CD14-positive monocyte (primary cell): Measurements from ENCODE around the gene TCP11L1. TPM values are rescaled to one million over a fixed set of nuclear protein-coding genes. Genes with fewer than 3 reads are reported as not detected.

Experiments
- DNase-seq, 3 donors: peaks; one replicate each; pipeline ENCODE4 v3.0.0-alpha.2; 2011 to 2022
- H2AFZ ChIP-seq: 2 replicates; pipeline ENCODE4 v1.6.0; 2012; ENCODE audit warnings: mild to moderate bottlenecking, low read depth, low read length, inconsistent platforms; ENCODE audit not compliant: insufficient read depth, poor library complexity, severe bottlenecking
- H3K27ac ChIP-seq, 2 donors: 1 replicate in 1 of 2; 2 replicates in 1 of 2; pipeline ENCODE4 v1.5.1; 2012 to 2013; ENCODE audit warnings: low read length in 2 of 2, control low read depth in 1 of 2, inconsistent platforms in 1 of 2, low read depth in 1 of 2, mild to moderate bottlenecking in 1 of 2
- H3K27me3 ChIP-seq, 2 donors: one replicate each; pipeline versions ENCODE4 v1.6.0 to v1.6.1; 2011 to 2013; ENCODE audit warnings: low read length in 2 of 2; ENCODE audit not compliant: control insufficient read depth in 2 of 2, insufficient read depth in 2 of 2
- H3K36me3 ChIP-seq, 2 donors: replicated peaks in 1 of 2; 1 replicate in 1 of 2; 2 replicates in 1 of 2; pipeline versions ENCODE4 v1.5.1 to v1.6.1; 2012 to 2013; ENCODE audit warnings: low read length in 2 of 2, control low read depth in 1 of 2, inconsistent platforms in 1 of 2, mild to moderate bottlenecking in 1 of 2; ENCODE audit not compliant: insufficient read depth in 2 of 2, control insufficient read depth in 1 of 2
- H3K4me1 ChIP-seq, 2 donors: 1 replicate in 1 of 2; 2 replicates in 1 of 2; pipeline versions ENCODE4 v1.5.1 to v1.6.1; 2012 to 2013; ENCODE audit warnings: low read length in 2 of 2, control low read depth in 1 of 2, inconsistent platforms in 1 of 2, mild to moderate bottlenecking in 1 of 2, moderate library complexity in 1 of 2; ENCODE audit not compliant: insufficient read depth in 2 of 2, control insufficient read depth in 1 of 2
- H3K4me2 ChIP-seq: replicated peaks from 2 replicates; pipeline ENCODE3; 2012; ENCODE audit warnings: low read length, moderate library complexity, mild to moderate bottlenecking; ENCODE audit not compliant: poor library complexity, severe bottlenecking; ENCODE audit errors: extremely low read depth
- H3K4me3 ChIP-seq, 3 experiments: fragments of 200-600 bp in 1 of 3; sonication (generic) in 1 of 3; replicated peaks in 1 of 3; 1 replicate in 2 of 3; 2 replicates in 1 of 3; pipeline ENCODE4 v1.5.1; 2011 to 2013; ENCODE audit warnings: low read length in 3 of 3, mild to moderate bottlenecking in 3 of 3, control low read depth in 2 of 3, low read depth in 2 of 3, inconsistent platforms in 1 of 3, moderate library complexity in 1 of 3
- H3K79me2 ChIP-seq: 2 replicates; pipeline ENCODE4 v1.6.0; 2012; ENCODE audit warnings: mild to moderate bottlenecking, control low read depth, inconsistent platforms, low read length, moderate library complexity; ENCODE audit not compliant: insufficient read depth
- H3K9ac ChIP-seq: 2 replicates; pipeline ENCODE4 v1.6.0; 2017; ENCODE audit warnings: low read length, mild to moderate bottlenecking; ENCODE audit not compliant: insufficient read depth, poor library complexity, severe bottlenecking
- H3K9me3 ChIP-seq, 2 donors: replicated peaks in 1 of 2; 1 replicate in 1 of 2; 2 replicates in 1 of 2; pipeline versions ENCODE4 v1.5.1 to v1.6.1; 2012 to 2013; ENCODE audit warnings: low read length in 2 of 2, control low read depth in 1 of 2; ENCODE audit not compliant: control insufficient read depth in 1 of 2, insufficient read depth in 1 of 2
- H4K20me1 ChIP-seq: 2 replicates; pipeline ENCODE4 v1.6.0; 2012; ENCODE audit warnings: mild to moderate bottlenecking, low read length, control low read depth, moderate library complexity; ENCODE audit not compliant: insufficient read depth
- H3K27ac Mint-ChIP-seq, 7 donors: one replicate each; pipeline ENCODE4 v1.8.0; 2020; ENCODE audit warnings: mild to moderate bottlenecking in 7 of 7, mixed read lengths in 7 of 7, moderate library complexity in 6 of 7, inconsistent platforms in 2 of 7
- H3K27me3 Mint-ChIP-seq, 3 donors: one replicate each; pipeline ENCODE4 v1.8.0; 2021 to 2022; ENCODE audit warnings: low read depth in 3 of 3, mild to moderate bottlenecking in 3 of 3, mixed read lengths in 3 of 3, moderate library complexity in 3 of 3, inconsistent platforms in 1 of 3
- H3K36me3 Mint-ChIP-seq, 2 donors: one replicate each; pipeline ENCODE4 v1.8.0; 2020; ENCODE audit warnings: mixed read lengths in 2 of 2, inconsistent platforms in 1 of 2, mild to moderate bottlenecking in 1 of 2
- H3K4me1 Mint-ChIP-seq: one replicate; pipeline ENCODE4 v1.8.0; 2020; ENCODE audit warnings: mild to moderate bottlenecking, mixed read lengths
- H3K4me3 Mint-ChIP-seq, 2 donors: one replicate each; pipeline ENCODE4 v1.8.0; 2020; ENCODE audit warnings: mild to moderate bottlenecking in 2 of 2, mixed read lengths in 2 of 2, moderate library complexity in 1 of 2
- H3K9me3 Mint-ChIP-seq, 7 donors: one replicate each; pipeline ENCODE4 v1.8.0; 2020 to 2022; ENCODE audit warnings: mixed read lengths in 7 of 7, mild to moderate bottlenecking in 6 of 7, moderate library complexity in 6 of 7, inconsistent platforms in 2 of 7
- CTCF ChIP-seq: fragments of 200-600 bp; IDR thresholded peaks from one replicate; pipeline ENCODE4 v1.8.0; 2022; ENCODE audit warnings: antibody characterized with exemption, mild to moderate bottlenecking
- WGBS: methylation state at CpG from one replicate; pipeline ENCODE4 v1.1.5; 2013; ENCODE audit warnings: missing lambda C conversion rate; ENCODE audit not compliant: insufficient coverage; 5-methylcytosine and 5-hydroxymethylcytosine counted together
- intact Hi-C, 2 donors: fragments of 100-400 bp; cut with micrococcal nuclease; formaldehyde crosslinking; loops; one replicate each; pipeline versions ENCODE4 v1.15.0 to v1.15.1; 2023
- polyA plus RNA-seq, 3 donors: library from polyadenylated mRNA; depleted of rRNA in 1 of 3; unstranded in 2 of 3; stranded (reverse) in 1 of 3; fragments of 300-500 nt in 2 of 3; fragments of >200 nt in 1 of 3; fragmentation: Illumina TruSeq in 2 of 3; gene quantifications; 1 replicate in 2 of 3; 2 replicates in 1 of 3; pipeline ENCODE4 v1.2.3, GENCODE V29; 2012 to 2021

The TCP11L1 gene
- polyA plus RNA-seq, 3 donors, result 5.1 to 11.2 (median 7.0) TPM

DNA sequence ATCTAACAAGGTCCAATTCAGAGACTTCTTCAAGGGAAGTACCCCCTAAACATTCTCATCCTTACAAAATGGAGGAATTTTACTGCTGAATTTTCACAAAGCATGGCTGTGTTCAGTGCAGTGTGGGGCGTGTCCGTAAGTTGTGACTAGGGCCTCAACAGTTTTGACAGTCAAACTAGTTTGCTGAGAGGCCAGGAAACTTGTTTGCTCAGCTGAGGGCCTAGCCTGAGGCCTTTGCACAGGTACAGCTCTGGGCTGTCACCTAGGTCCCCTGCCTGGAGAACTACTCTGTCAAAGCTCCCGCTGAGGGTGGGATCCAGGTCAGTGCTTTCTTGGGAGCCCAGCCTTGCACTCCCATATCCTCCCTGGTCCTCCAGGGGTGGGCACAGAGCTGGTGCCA is 27.9 kb downstream of the TCP11L1 start:
- H3K79me2 ChIP-seq, result no peaks in the 10 kb centered on the region
- DNase-seq, result no peak
- peaks cover 50 to 63% of the 10 kb centered on the region in 2 donors for H3K36me3 ChIP-seq
- no peak overlapping the region for H3K27ac ChIP-seq
- H3K4me3 ChIP-seq, result no peak overlapping the region
- no peak for TF ChIP-seq CTCF
- no peaks in the 10 kb centered on the region for H4K20me1 ChIP-seq
- no peak overlapping the region for H2AFZ ChIP-seq
- intact Hi-C loops, result loop anchor here in 1 of 2 donors (2.0 kb wide), 1 partner anchor 106 kb away; no protein-coding TSS in a partner anchor
- H3K27me3 ChIP-seq, result no peaks in the 10 kb centered on the region
- H3K9me3 ChIP-seq, result no peaks in the 10 kb centered on the region
- no peak overlapping the region for H3K27ac Mint-ChIP-seq
- H3K27me3 Mint-ChIP-seq, result peaks cover 0 to 3% (median 0%) of the 10 kb centered on the region in 3 donors
- H3K9me3 Mint-ChIP-seq, result no peaks in the 10 kb centered on the region
- 98% methylated on average over 3 of the region's 3 CpGs for WGBS
- H3K36me3 Mint-ChIP-seq, result peaks cover 52 to 67% of the 10 kb centered on the region in 2 donors
- H3K4me2 ChIP-seq, result no peak overlapping the region
- H3K4me1 ChIP-seq, result peaks cover 32 to 33% of the 10 kb centered on the region in 2 donors
- no peak overlapping the region for H3K4me3 Mint-ChIP-seq
- no peak overlapping the region for H3K9ac ChIP-seq
- peaks cover 35% of the 10 kb centered on the region for H3K4me1 Mint-ChIP-seq

- H3K9me3 ChIP-seq, result no peaks in the 10 kb centered on the region
- Mint-ChIP-seq H3K9me3 (no peaks in the 10 kb centered on the region), H3K27me3 (peaks cover 0 to 3% (median 0%) of the 10 kb centered on the region in 3 donors), H3K27ac (peak overlapping the region in 1 of 7 donors; percentile 0), H3K36me3 (peaks cover 62 to 77% of the 10 kb centered on the region in 2 donors), H3K4me3 (no peak overlapping the region), H3K4me1 (peaks cover 20% of the 10 kb centered on the region)
- no peak overlapping the region for H3K4me3 ChIP-seq
- no peak overlapping the region for H3K27ac ChIP-seq
- H3K27me3 ChIP-seq, result no peaks in the 10 kb centered on the region
- no peak for TF ChIP-seq CTCF
- no peak overlapping the region for H3K9ac ChIP-seq
- H3K4me2 ChIP-seq, result no peak overlapping the region
- DNase-seq, result no peak
- no peaks in the 10 kb centered on the region for H4K20me1 ChIP-seq
- H2AFZ ChIP-seq, result no peak overlapping the region
- no peaks in the 10 kb centered on the region for H3K79me2 ChIP-seq
- intact Hi-C loops, result no loop called here
- peaks cover 18% of the 10 kb centered on the region in 2 donors for H3K4me1 ChIP-seq
- peaks cover 64 to 78% of the 10 kb centered on the region in 2 donors for H3K36me3 ChIP-seq
- 96% methylated on average over 10 of the region's 17 CpGs for WGBS
Measured at GRCh38 chr11:33068611-33069340, 29.4 kb downstream of the TCP11L1 start.
